OCI-LY1 (cell line): ENCODE measurements around the gene GAN.

Experiments
- H2AFZ ChIP-seq: fragments of 200-600 bp; sonication (generic), shearing (Covaris generic); 2 replicates; pipeline ENCODE4 v1.6.0; 2014; ENCODE audit warnings: antibody characterized with exemption, mild to moderate bottlenecking, low read length
- H3F3A ChIP-seq: fragments of 200-600 bp; sonication (generic), shearing (Covaris generic); 2 replicates; pipeline ENCODE4 v1.6.0; 2014; ENCODE audit warnings: mild to moderate bottlenecking, antibody characterized with exemption, low read length, moderate library complexity; ENCODE audit not compliant: insufficient read depth
- H3K27ac ChIP-seq: fragments of 200-600 bp; sonication (generic); 2 replicates; pipeline ENCODE4 v1.5.1; 2014; ENCODE audit warnings: low read length, mixed run types, mild to moderate bottlenecking, low read depth; ENCODE audit not compliant: poor library complexity, severe bottlenecking
- H3K27me3 ChIP-seq: fragments of 200-600 bp; sonication (generic); 2 replicates; pipeline ENCODE4 v1.6.0; 2014; ENCODE audit warnings: antibody characterized with exemption, mild to moderate bottlenecking, low read length, moderate library complexity; ENCODE audit not compliant: insufficient read depth
- H3K36me3 ChIP-seq: fragments of 200-600 bp; sonication (generic); 2 replicates; pipeline ENCODE4 v1.6.1; 2014; ENCODE audit warnings: mild to moderate bottlenecking, antibody characterized with exemption, low read length, moderate library complexity, mixed read lengths; ENCODE audit not compliant: insufficient read depth
- H3K4me1 ChIP-seq: fragments of 200-600 bp; sonication (generic); 2 replicates; pipeline ENCODE4 v1.5.1; 2014; ENCODE audit warnings: mild to moderate bottlenecking, low read length, moderate library complexity; ENCODE audit not compliant: insufficient read depth, severe bottlenecking
- H3K4me2 ChIP-seq: fragments of 200-600 bp; sonication (generic), shearing (Covaris generic); 2 replicates; pipeline ENCODE4 v1.6.1; 2014; ENCODE audit warnings: low read length
- H3K4me3 ChIP-seq: fragments of 200-600 bp; sonication (generic); 2 replicates; pipeline ENCODE4 v1.5.1; 2014; ENCODE audit warnings: low read length, low read depth, mild to moderate bottlenecking, mixed read lengths; ENCODE audit not compliant: poor library complexity, severe bottlenecking
- H3K79me2 ChIP-seq: fragments of 200-600 bp; shearing (Covaris generic); 2 replicates; pipeline ENCODE4 v1.6.1; 2016; ENCODE audit warnings: mixed run types, low read length, mixed read lengths; ENCODE audit not compliant: insufficient read depth
- H3K9ac ChIP-seq: fragments of 200-600 bp; sonication (generic), shearing (Covaris generic); 2 replicates; pipeline ENCODE4 v1.6.1; 2014; ENCODE audit warnings: mild to moderate bottlenecking, low read length, mixed read lengths
- H3K9me2 ChIP-seq: fragments of 200-600 bp; sonication (generic), shearing (Covaris generic); 2 replicates; pipeline ENCODE4 v1.6.1; 2014; ENCODE audit warnings: low read depth, mild to moderate bottlenecking, low read length, mixed read lengths
- H3K9me3 ChIP-seq: fragments of 200-600 bp; shearing (Covaris generic); 2 replicates; pipeline ENCODE4 v1.6.1; 2014; ENCODE audit warnings: low read length, mixed read lengths
- H4K20me1 ChIP-seq: fragments of 200-600 bp; sonication (generic), shearing (Covaris generic); 2 replicates; pipeline ENCODE4 v1.6.0; 2016; ENCODE audit warnings: mild to moderate bottlenecking, low read length; ENCODE audit not compliant: insufficient read depth
- EZH2 ChIP-seq: fragments of 200-600 bp; sonication (generic), shearing (Covaris generic); IDR thresholded peaks from 2 replicates; pipeline ENCODE4 v1.8.0; 2017; ENCODE audit warnings: borderline replicate concordance, mixed run types, mild to moderate bottlenecking, antibody characterized with exemption, low read length, moderate library complexity, mixed read lengths
- TF ChIP-seq, protein P1 (sequence below): fragments of 200-600 bp; sonication (generic), shearing (Covaris generic); IDR thresholded peaks from 2 replicates; pipeline ENCODE4 v1.5.1; 2017; ENCODE audit warnings: mild to moderate bottlenecking, antibody characterized with exemption, low read length, moderate library complexity, mixed read lengths

Gene GAN

DNA sequence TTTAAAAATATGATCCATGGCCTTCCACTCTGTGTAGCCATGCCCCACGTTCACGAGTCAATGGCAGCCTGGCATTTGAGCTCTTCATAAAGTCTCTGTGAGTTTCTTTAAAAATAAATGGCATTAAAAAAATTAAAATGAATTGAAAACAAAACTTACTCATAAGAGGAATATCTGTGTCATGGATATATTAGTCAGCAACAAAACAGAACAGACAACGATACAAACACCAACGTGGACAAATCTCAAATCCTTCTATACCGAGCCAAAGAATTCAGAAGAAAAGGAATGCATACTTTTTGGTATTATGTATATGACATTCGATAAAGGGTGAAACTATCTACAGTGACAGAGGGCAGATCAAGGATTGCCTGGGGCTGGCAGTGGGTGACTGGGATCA, 121.6 kb downstream of the GAN start:
- no peaks in the 10 kb centered on the region for H3K36me3 ChIP-seq
- H3K9ac ChIP-seq: no peak overlapping the region
- H3K27me3 ChIP-seq: peaks cover 13% of the 10 kb centered on the region; the same call in 1 of the 2 replicates
- H3K9me3 ChIP-seq: no peaks in the 10 kb centered on the region
- no peak overlapping the region for H3K4me3 ChIP-seq
- H2AFZ ChIP-seq: no peak overlapping the region
- TF ChIP-seq EZH2: no peak
- TF ChIP-seq, protein P1, sequence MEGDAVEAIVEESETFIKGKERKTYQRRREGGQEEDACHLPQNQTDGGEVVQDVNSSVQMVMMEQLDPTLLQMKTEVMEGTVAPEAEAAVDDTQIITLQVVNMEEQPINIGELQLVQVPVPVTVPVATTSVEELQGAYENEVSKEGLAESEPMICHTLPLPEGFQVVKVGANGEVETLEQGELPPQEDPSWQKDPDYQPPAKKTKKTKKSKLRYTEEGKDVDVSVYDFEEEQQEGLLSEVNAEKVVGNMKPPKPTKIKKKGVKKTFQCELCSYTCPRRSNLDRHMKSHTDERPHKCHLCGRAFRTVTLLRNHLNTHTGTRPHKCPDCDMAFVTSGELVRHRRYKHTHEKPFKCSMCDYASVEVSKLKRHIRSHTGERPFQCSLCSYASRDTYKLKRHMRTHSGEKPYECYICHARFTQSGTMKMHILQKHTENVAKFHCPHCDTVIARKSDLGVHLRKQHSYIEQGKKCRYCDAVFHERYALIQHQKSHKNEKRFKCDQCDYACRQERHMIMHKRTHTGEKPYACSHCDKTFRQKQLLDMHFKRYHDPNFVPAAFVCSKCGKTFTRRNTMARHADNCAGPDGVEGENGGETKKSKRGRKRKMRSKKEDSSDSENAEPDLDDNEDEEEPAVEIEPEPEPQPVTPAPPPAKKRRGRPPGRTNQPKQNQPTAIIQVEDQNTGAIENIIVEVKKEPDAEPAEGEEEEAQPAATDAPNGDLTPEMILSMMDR: no peak
- no peak overlapping the region for H3K27ac ChIP-seq
- no peaks in the 10 kb centered on the region for H3F3A ChIP-seq
- H3K4me2 ChIP-seq: no peak overlapping the region
- H3K79me2 ChIP-seq: no peaks in the 10 kb centered on the region
- H3K9me2 ChIP-seq: no peaks in the 10 kb centered on the region
- H4K20me1 ChIP-seq: no peaks in the 10 kb centered on the region
- H3K4me1 ChIP-seq: peaks cover 33% of the 10 kb centered on the region

DNA sequence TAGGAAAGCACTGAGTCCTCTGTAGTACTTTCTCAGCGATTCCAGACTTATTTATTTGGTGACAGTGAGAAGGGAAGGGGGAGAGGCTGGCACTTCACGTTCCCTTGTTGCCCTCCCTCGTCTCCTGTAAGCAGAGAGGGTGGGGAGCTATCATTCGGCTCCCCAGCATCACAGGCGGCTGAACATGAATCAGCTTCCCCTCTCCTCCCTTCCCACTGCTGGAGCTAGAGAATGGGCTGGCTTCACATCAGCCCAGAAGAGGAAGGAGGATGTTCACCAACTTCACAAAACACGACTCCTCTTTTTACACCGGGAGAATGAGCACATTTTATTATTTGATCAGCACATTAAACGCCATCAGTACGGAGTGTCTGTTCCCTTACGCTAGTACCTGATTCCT, 123.1 kb downstream of the GAN start:
- H3K4me1 ChIP-seq: peaks cover 18% of the 10 kb centered on the region
- TF ChIP-seq, protein P1: no peak
- no peak for TF ChIP-seq EZH2
- no peaks in the 10 kb centered on the region for H4K20me1 ChIP-seq
- H3K9ac ChIP-seq: no peak overlapping the region
- H3K36me3 ChIP-seq: no peaks in the 10 kb centered on the region
- peaks cover 13% of the 10 kb centered on the region; the same call in 1 of the 2 replicates for H3K27me3 ChIP-seq
- no peaks in the 10 kb centered on the region for H3K9me2 ChIP-seq
- H3K27ac ChIP-seq: no peak overlapping the region
- no peaks in the 10 kb centered on the region for H3F3A ChIP-seq
- H3K9me3 ChIP-seq: no peaks in the 10 kb centered on the region
- H3K4me3 ChIP-seq: no peak overlapping the region
- no peak overlapping the region for H3K4me2 ChIP-seq
- H2AFZ ChIP-seq: no peak overlapping the region
- no peaks in the 10 kb centered on the region for H3K79me2 ChIP-seq
